OCI-LY1 (cell line): ENCODE data around the gene HELT.

Experiments
- H2AFZ ChIP-seq: fragments of 200-600 bp; sonication (generic), shearing (Covaris generic); 2 replicates; pipeline ENCODE4 v1.6.0; 2014; ENCODE audit warnings: antibody characterized with exemption, mild to moderate bottlenecking, low read length
- H3F3A ChIP-seq: fragments of 200-600 bp; sonication (generic), shearing (Covaris generic); 2 replicates; pipeline ENCODE4 v1.6.0; 2014; ENCODE audit warnings: mild to moderate bottlenecking, antibody characterized with exemption, low read length, moderate library complexity; ENCODE audit not compliant: insufficient read depth
- H3K27ac ChIP-seq: fragments of 200-600 bp; sonication (generic); 2 replicates; pipeline ENCODE4 v1.5.1; 2014; ENCODE audit warnings: low read length, mixed run types, mild to moderate bottlenecking, low read depth; ENCODE audit not compliant: poor library complexity, severe bottlenecking
- H3K27me3 ChIP-seq: fragments of 200-600 bp; sonication (generic); 2 replicates; pipeline ENCODE4 v1.6.0; 2014; ENCODE audit warnings: antibody characterized with exemption, mild to moderate bottlenecking, low read length, moderate library complexity; ENCODE audit not compliant: insufficient read depth
- H3K36me3 ChIP-seq: fragments of 200-600 bp; sonication (generic); 2 replicates; pipeline ENCODE4 v1.6.1; 2014; ENCODE audit warnings: mild to moderate bottlenecking, antibody characterized with exemption, low read length, moderate library complexity, mixed read lengths; ENCODE audit not compliant: insufficient read depth
- H3K4me1 ChIP-seq: fragments of 200-600 bp; sonication (generic); 2 replicates; pipeline ENCODE4 v1.5.1; 2014; ENCODE audit warnings: mild to moderate bottlenecking, low read length, moderate library complexity; ENCODE audit not compliant: insufficient read depth, severe bottlenecking
- H3K4me2 ChIP-seq: fragments of 200-600 bp; sonication (generic), shearing (Covaris generic); 2 replicates; pipeline ENCODE4 v1.6.1; 2014; ENCODE audit warnings: low read length
- H3K4me3 ChIP-seq: fragments of 200-600 bp; sonication (generic); 2 replicates; pipeline ENCODE4 v1.5.1; 2014; ENCODE audit warnings: low read length, low read depth, mild to moderate bottlenecking, mixed read lengths; ENCODE audit not compliant: poor library complexity, severe bottlenecking
- H3K79me2 ChIP-seq: fragments of 200-600 bp; shearing (Covaris generic); 2 replicates; pipeline ENCODE4 v1.6.1; 2016; ENCODE audit warnings: mixed run types, low read length, mixed read lengths; ENCODE audit not compliant: insufficient read depth
- H3K9ac ChIP-seq: fragments of 200-600 bp; sonication (generic), shearing (Covaris generic); 2 replicates; pipeline ENCODE4 v1.6.1; 2014; ENCODE audit warnings: mild to moderate bottlenecking, low read length, mixed read lengths
- H3K9me2 ChIP-seq: fragments of 200-600 bp; sonication (generic), shearing (Covaris generic); 2 replicates; pipeline ENCODE4 v1.6.1; 2014; ENCODE audit warnings: low read depth, mild to moderate bottlenecking, low read length, mixed read lengths
- H3K9me3 ChIP-seq: fragments of 200-600 bp; shearing (Covaris generic); 2 replicates; pipeline ENCODE4 v1.6.1; 2014; ENCODE audit warnings: low read length, mixed read lengths
- H4K20me1 ChIP-seq: fragments of 200-600 bp; sonication (generic), shearing (Covaris generic); 2 replicates; pipeline ENCODE4 v1.6.0; 2016; ENCODE audit warnings: mild to moderate bottlenecking, low read length; ENCODE audit not compliant: insufficient read depth
- EZH2 ChIP-seq: fragments of 200-600 bp; sonication (generic), shearing (Covaris generic); IDR thresholded peaks from 2 replicates; pipeline ENCODE4 v1.8.0; 2017; ENCODE audit warnings: borderline replicate concordance, mixed run types, mild to moderate bottlenecking, antibody characterized with exemption, low read length, moderate library complexity, mixed read lengths
- TF ChIP-seq, protein P1 (sequence below): fragments of 200-600 bp; sonication (generic), shearing (Covaris generic); IDR thresholded peaks from 2 replicates; pipeline ENCODE4 v1.5.1; 2017; ENCODE audit warnings: mild to moderate bottlenecking, antibody characterized with exemption, low read length, moderate library complexity, mixed read lengths

The HELT gene

DNA sequence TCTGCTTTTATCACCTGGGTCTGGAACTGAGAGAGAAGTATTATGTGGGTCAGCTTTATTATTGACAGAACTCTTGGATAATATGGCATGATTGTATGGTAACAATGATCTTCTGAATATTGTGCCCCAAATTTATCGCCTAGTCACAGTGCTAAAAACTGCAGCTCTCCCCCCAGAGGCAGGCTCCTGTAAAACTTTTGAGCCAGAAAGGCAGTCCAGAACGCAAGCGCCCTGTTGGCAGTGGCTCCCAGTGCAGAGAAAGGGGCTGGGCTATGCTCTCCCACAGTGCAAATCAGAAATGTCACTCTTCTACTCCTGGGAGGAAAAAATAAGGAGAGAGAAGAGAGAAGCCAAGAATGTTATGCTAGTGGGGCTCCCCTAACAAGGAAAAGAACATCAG, 50.5 kb downstream of the HELT start:
- Histone ChIP-seq H3K9ac (no peak overlapping the region), H3K27ac (no peak overlapping the region), H4K20me1 (no peaks in the 10 kb centered on the region), H3K27me3 (no peaks in the 10 kb centered on the region), H3K4me3 (no peak overlapping the region), H3K9me3 (no peaks in the 10 kb centered on the region), H3K9me2 (no peaks in the 10 kb centered on the region), H2AFZ (no peak overlapping the region), H3K4me2 (no peak overlapping the region), H3K36me3 (no peaks in the 10 kb centered on the region), H3F3A (no peaks in the 10 kb centered on the region), H3K4me1 (no peaks in the 10 kb centered on the region), H3K79me2 (no peaks in the 10 kb centered on the region)
- TF ChIP-seq, protein P1, sequence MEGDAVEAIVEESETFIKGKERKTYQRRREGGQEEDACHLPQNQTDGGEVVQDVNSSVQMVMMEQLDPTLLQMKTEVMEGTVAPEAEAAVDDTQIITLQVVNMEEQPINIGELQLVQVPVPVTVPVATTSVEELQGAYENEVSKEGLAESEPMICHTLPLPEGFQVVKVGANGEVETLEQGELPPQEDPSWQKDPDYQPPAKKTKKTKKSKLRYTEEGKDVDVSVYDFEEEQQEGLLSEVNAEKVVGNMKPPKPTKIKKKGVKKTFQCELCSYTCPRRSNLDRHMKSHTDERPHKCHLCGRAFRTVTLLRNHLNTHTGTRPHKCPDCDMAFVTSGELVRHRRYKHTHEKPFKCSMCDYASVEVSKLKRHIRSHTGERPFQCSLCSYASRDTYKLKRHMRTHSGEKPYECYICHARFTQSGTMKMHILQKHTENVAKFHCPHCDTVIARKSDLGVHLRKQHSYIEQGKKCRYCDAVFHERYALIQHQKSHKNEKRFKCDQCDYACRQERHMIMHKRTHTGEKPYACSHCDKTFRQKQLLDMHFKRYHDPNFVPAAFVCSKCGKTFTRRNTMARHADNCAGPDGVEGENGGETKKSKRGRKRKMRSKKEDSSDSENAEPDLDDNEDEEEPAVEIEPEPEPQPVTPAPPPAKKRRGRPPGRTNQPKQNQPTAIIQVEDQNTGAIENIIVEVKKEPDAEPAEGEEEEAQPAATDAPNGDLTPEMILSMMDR = no peak
- no peak for TF ChIP-seq EZH2
